OCI-LY1 (cell line): ENCODE data around the gene DNAL4.

Source experiments
- EZH2 ChIP-seq: fragments of 200-600 bp; sonication (generic), shearing (Covaris generic); IDR thresholded peaks from 2 replicates; pipeline ENCODE4 v1.8.0; 2017; ENCODE audit warnings: borderline replicate concordance, mixed run types, mild to moderate bottlenecking, antibody characterized with exemption, low read length, moderate library complexity, mixed read lengths
- TF ChIP-seq, protein P1 (sequence below): fragments of 200-600 bp; sonication (generic), shearing (Covaris generic); IDR thresholded peaks from 2 replicates; pipeline ENCODE4 v1.5.1; 2017; ENCODE audit warnings: mild to moderate bottlenecking, antibody characterized with exemption, low read length, moderate library complexity, mixed read lengths

DNA sequence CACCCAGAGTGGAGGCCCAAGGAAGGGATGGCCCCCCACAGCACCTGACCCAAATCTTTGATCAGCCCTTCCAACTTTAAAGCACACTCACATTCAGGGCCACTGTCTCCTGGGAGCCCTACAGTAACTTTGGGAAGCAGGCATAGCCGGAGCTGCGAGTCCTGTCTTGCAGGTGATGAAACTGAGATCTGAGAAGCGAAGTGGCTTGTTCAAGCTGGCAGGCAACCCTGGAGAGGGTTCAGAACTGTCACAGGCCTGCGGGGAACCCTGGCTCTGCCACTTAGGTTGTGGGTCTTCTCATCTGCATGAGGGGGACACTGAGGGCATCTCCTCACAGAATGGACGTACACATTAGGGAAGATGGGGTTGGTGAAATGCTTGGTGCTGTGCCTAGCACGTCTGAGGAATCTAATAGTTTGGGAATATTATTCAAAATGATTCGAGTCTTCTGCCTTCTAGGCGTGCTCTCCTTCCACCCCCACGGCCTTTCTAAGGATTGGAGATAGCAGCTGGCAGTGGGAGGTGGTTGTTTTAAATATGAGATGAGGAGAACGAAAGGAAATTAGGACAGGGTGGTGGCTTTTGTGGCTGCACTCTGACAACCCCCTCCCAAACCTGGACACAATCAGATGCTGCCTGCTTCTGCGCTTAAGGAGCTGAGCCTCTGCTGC is 19.3 kb downstream of the DNAL4 start:
- TF ChIP-seq, protein P1, sequence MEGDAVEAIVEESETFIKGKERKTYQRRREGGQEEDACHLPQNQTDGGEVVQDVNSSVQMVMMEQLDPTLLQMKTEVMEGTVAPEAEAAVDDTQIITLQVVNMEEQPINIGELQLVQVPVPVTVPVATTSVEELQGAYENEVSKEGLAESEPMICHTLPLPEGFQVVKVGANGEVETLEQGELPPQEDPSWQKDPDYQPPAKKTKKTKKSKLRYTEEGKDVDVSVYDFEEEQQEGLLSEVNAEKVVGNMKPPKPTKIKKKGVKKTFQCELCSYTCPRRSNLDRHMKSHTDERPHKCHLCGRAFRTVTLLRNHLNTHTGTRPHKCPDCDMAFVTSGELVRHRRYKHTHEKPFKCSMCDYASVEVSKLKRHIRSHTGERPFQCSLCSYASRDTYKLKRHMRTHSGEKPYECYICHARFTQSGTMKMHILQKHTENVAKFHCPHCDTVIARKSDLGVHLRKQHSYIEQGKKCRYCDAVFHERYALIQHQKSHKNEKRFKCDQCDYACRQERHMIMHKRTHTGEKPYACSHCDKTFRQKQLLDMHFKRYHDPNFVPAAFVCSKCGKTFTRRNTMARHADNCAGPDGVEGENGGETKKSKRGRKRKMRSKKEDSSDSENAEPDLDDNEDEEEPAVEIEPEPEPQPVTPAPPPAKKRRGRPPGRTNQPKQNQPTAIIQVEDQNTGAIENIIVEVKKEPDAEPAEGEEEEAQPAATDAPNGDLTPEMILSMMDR = no peak
- no peak for TF ChIP-seq EZH2
